DOHH2 (cell line): Measurements from ENCODE around the gene KIF2A.

Experiments used
- H3F3A ChIP-seq: fragments of 200-600 bp; sonication (generic), shearing (Covaris generic); 2 replicates; pipeline ENCODE4 v1.6.0; 2016; ENCODE audit warnings: antibody characterized with exemption, mild to moderate bottlenecking; ENCODE audit not compliant: control insufficient read depth, insufficient read depth
- H3K27ac ChIP-seq: fragments of 200-600 bp; sonication (generic); 2 replicates; pipeline ENCODE4 v1.5.1; 2014; ENCODE audit warnings: low read depth, mild to moderate bottlenecking, low read length, moderate library complexity
- H3K27me3 ChIP-seq: fragments of 200-600 bp; sonication (generic); 2 replicates; pipeline ENCODE4 v1.6.1; 2014; ENCODE audit warnings: mild to moderate bottlenecking, low read length, mixed read lengths; ENCODE audit not compliant: control insufficient read depth
- H3K36me3 ChIP-seq: fragments of 200-600 bp; sonication (generic); 2 replicates; pipeline ENCODE4 v1.6.1; 2014; ENCODE audit warnings: mild to moderate bottlenecking, low read length, moderate library complexity, mixed read lengths; ENCODE audit not compliant: control insufficient read depth
- H3K4me1 ChIP-seq: fragments of 200-600 bp; sonication (generic); 2 replicates; pipeline ENCODE4 v1.6.1; 2014; ENCODE audit warnings: mild to moderate bottlenecking, low read length, mixed read lengths; ENCODE audit not compliant: control insufficient read depth
- H3K4me2 ChIP-seq: fragments of 200-600 bp; sonication (generic); 2 replicates; pipeline ENCODE4 v1.6.0; 2014; ENCODE audit warnings: mild to moderate bottlenecking, low read length, moderate library complexity
- H3K4me3 ChIP-seq: fragments of 200-600 bp; sonication (generic); 2 replicates; pipeline ENCODE4 v1.5.1; 2014; ENCODE audit warnings: mild to moderate bottlenecking, low read length, mixed read lengths
- H3K79me2 ChIP-seq: fragments of 200-600 bp; sonication (generic); 2 replicates; pipeline ENCODE4 v1.6.1; 2014; ENCODE audit warnings: mild to moderate bottlenecking, low read length, mixed read lengths; ENCODE audit not compliant: control insufficient read depth
- H3K9me2 ChIP-seq: fragments of 200-600 bp; sonication (generic); replicated peaks from 2 replicates; pipeline ENCODE4 v1.6.1; 2014; ENCODE audit warnings: mild to moderate bottlenecking, low read length, mixed read lengths; ENCODE audit not compliant: control insufficient read depth
- H3K9me3 ChIP-seq: fragments of 200-600 bp; sonication (generic); 2 replicates; pipeline ENCODE4 v1.6.1; 2014; ENCODE audit warnings: antibody characterized with exemption, low read length, mixed read lengths; ENCODE audit not compliant: control insufficient read depth, insufficient read depth
- H4K20me1 ChIP-seq: fragments of 200-600 bp; sonication (generic); 2 replicates; pipeline ENCODE4 v1.6.0; 2014; ENCODE audit warnings: low read depth, mild to moderate bottlenecking, antibody characterized with exemption, low read length, moderate library complexity; ENCODE audit not compliant: control insufficient read depth, insufficient read depth
- EZH2phosphoT487 ChIP-seq: fragments of 200-600 bp; sonication (generic); IDR thresholded peaks from 2 replicates; pipeline ENCODE4 v1.6.1; 2017; ENCODE audit warnings: borderline replicate concordance, mild to moderate bottlenecking, antibody characterized with exemption, low read length, moderate library complexity, mixed read lengths
- TF ChIP-seq, protein P1 (sequence below): fragments of 200-600 bp; sonication (generic); IDR thresholded peaks from one replicate; pipeline ENCODE4 v1.5.1; 2014; ENCODE audit warnings: antibody characterized with exemption, mild to moderate bottlenecking, low read depth, low read length; ENCODE audit not compliant: poor library complexity, severe bottlenecking

Gene KIF2A

DNA sequence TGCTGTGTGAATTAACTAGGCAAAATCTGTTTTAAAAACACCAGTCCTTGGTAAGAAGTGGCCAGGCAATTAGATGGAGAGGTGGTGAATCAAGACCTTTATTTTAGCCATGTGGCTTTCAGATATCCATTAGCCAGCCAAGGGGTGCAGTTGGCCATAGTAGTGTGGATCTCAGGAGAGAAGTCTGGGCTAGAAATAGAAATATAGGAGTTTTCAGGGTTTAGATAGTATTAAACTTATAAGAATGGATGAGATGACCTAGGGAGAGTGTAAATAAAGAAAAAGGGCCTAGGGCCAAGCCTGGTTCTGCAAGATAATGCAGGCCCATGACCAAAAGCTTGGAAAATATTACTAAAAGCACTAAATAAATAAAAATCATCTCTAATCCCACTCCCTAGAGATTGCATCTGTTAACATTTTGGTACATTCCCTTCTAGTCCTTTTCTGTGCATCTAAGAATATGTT lies 40.3 kb upstream of the KIF2A start:
- Histone ChIP-seq H3K27me3 (no peaks in the 10 kb centered on the region), H3K4me1 (no peaks in the 10 kb centered on the region), H3K79me2 (no peaks in the 10 kb centered on the region), H3F3A (no peaks in the 10 kb centered on the region), H3K9me3 (no peaks in the 10 kb centered on the region), H3K9me2 (no peaks in the 10 kb centered on the region), H3K36me3 (no peaks in the 10 kb centered on the region), H3K4me3 (no peak overlapping the region), H3K27ac (no peak overlapping the region), H4K20me1 (no peaks in the 10 kb centered on the region), H3K4me2 (no peak overlapping the region)
- TF ChIP-seq, protein P1, sequence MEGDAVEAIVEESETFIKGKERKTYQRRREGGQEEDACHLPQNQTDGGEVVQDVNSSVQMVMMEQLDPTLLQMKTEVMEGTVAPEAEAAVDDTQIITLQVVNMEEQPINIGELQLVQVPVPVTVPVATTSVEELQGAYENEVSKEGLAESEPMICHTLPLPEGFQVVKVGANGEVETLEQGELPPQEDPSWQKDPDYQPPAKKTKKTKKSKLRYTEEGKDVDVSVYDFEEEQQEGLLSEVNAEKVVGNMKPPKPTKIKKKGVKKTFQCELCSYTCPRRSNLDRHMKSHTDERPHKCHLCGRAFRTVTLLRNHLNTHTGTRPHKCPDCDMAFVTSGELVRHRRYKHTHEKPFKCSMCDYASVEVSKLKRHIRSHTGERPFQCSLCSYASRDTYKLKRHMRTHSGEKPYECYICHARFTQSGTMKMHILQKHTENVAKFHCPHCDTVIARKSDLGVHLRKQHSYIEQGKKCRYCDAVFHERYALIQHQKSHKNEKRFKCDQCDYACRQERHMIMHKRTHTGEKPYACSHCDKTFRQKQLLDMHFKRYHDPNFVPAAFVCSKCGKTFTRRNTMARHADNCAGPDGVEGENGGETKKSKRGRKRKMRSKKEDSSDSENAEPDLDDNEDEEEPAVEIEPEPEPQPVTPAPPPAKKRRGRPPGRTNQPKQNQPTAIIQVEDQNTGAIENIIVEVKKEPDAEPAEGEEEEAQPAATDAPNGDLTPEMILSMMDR = no peak
- no peak for TF ChIP-seq EZH2phosphoT487

GRCh38 chr5:62266573-62266972 lies 39.4 kb upstream of the KIF2A start:
- Histone ChIP-seq H3K27me3 (no peaks in the 10 kb centered on the region), H4K20me1 (no peaks in the 10 kb centered on the region), H3K36me3 (no peaks in the 10 kb centered on the region), H3K4me3 (no peak overlapping the region), H3K9me3 (no peaks in the 10 kb centered on the region), H3K9me2 (no peaks in the 10 kb centered on the region), H3F3A (no peaks in the 10 kb centered on the region), H3K4me2 (no peak overlapping the region), H3K4me1 (no peaks in the 10 kb centered on the region), H3K27ac (no peak overlapping the region), H3K79me2 (no peaks in the 10 kb centered on the region)
- no peak for TF ChIP-seq EZH2phosphoT487
- TF ChIP-seq, protein P1 = no peak

DNA sequence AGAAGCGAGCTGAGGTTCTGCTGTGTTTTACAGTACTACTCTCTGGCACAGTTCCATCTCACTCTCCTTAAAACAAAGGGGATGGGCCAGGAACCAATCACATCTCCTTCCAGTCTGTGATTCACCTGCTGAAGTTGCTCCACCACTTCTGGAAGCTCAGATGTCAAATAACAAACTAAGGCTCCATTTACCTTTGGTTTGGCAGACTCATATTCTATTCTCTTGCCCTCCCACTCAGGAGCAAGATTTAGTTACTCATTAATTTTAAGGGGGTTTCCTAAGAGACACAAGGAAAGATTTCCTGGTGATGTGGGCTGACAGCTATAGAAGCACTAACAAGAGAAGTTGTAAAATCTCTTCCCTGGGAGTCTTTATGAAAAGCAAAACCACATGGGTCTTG lies 37.8 kb upstream of the KIF2A start:
- no peak overlapping the region for H3K4me3 ChIP-seq
- H4K20me1 ChIP-seq = no peaks in the 10 kb centered on the region
- no peak overlapping the region for H3K4me2 ChIP-seq
- H3K27me3 ChIP-seq = no peaks in the 10 kb centered on the region
- no peak overlapping the region for H3K27ac ChIP-seq
- no peaks in the 10 kb centered on the region for H3K4me1 ChIP-seq
- H3K36me3 ChIP-seq = no peaks in the 10 kb centered on the region
- H3K9me2 ChIP-seq = no peaks in the 10 kb centered on the region
- TF ChIP-seq, protein P1 = no peak
- no peak for TF ChIP-seq EZH2phosphoT487
- no peaks in the 10 kb centered on the region for H3K79me2 ChIP-seq
- H3K9me3 ChIP-seq = no peaks in the 10 kb centered on the region
- no peaks in the 10 kb centered on the region for H3F3A ChIP-seq

DNA sequence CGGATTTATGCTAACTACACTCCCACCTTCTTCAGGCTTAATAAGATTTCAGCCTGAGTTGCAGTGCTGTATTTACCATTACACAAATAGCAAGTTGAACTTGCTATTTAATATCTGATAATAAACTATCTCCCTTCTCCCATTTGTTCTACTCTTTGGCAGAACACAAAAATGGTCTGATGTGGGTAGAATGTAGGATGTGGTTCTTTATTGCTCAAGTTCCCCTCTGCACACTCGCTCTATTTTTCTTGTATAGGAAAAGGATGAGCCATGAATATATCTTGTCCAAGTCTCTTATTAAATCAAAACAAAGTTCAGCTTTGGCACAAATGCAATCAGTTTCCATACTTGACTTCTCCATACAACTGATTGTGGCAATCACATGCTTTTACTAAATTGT lies 37.2 kb upstream of the KIF2A start:
- TF ChIP-seq, protein P1 = no peak
- no peak for TF ChIP-seq EZH2phosphoT487
- no peaks in the 10 kb centered on the region for H3K4me1 ChIP-seq
- no peaks in the 10 kb centered on the region for H3F3A ChIP-seq
- no peaks in the 10 kb centered on the region for H3K9me3 ChIP-seq
- no peak overlapping the region for H3K27ac ChIP-seq
- H3K36me3 ChIP-seq = no peaks in the 10 kb centered on the region
- H3K79me2 ChIP-seq = no peaks in the 10 kb centered on the region
- H3K9me2 ChIP-seq = no peaks in the 10 kb centered on the region
- H3K4me3 ChIP-seq = no peak overlapping the region
- no peaks in the 10 kb centered on the region for H4K20me1 ChIP-seq
- no peaks in the 10 kb centered on the region for H3K27me3 ChIP-seq
- no peak overlapping the region for H3K4me2 ChIP-seq
